Effector memory CD4-positive, alpha-beta T cell (primary cell): ENCODE data around the gene TTLL5.
"Not testable (repeated sequence)": the region's sequence is repeated elsewhere in the genome, so short reads cannot be mapped to it uniquely, and the experiment has no call there.

Experiments
- DNase-seq, 3 donors: peaks; one replicate each; pipeline ENCODE4 v3.0.0-alpha.2; 2020
- H3K27ac ChIP-seq: 2 replicates; pipeline ENCODE4 v1.7.0; 2013; ENCODE audit warnings: mild to moderate bottlenecking, low read length, moderate library complexity; ENCODE audit not compliant: insufficient read depth, poor library complexity, severe bottlenecking
- H3K27me3 ChIP-seq: replicated peaks from 2 replicates; pipeline ENCODE4 v1.7.0; 2013; ENCODE audit warnings: mild to moderate bottlenecking, low read length; ENCODE audit not compliant: insufficient read depth, control insufficient read depth, poor library complexity, severe bottlenecking
- H3K36me3 ChIP-seq: 2 replicates; pipeline ENCODE4 v1.7.0; 2013; ENCODE audit warnings: mild to moderate bottlenecking, low read length, moderate library complexity; ENCODE audit not compliant: control insufficient read depth, insufficient read depth
- H3K4me1 ChIP-seq: 2 replicates; pipeline ENCODE4 v1.7.0; 2013; ENCODE audit warnings: low read length, mild to moderate bottlenecking; ENCODE audit not compliant: control insufficient read depth, insufficient read depth, poor library complexity, severe bottlenecking
- H3K4me3 ChIP-seq: 2 replicates; pipeline ENCODE4 v1.7.0; 2013; ENCODE audit warnings: low read length, low read depth, mild to moderate bottlenecking; ENCODE audit not compliant: insufficient read depth, poor library complexity, severe bottlenecking
- H3K9me3 ChIP-seq: 2 replicates; pipeline ENCODE4 v1.7.0; 2013; ENCODE audit warnings: mild to moderate bottlenecking, low read length, moderate library complexity; ENCODE audit not compliant: control insufficient read depth

The TTLL5 gene

GRCh38 chr14:75837151-75837787 lies 176.2 kb downstream of the TTLL5 start:
- Histone ChIP-seq H3K4me3 (no peak overlapping the region), H3K4me1 (no peaks in the 10 kb centered on the region), H3K27ac (no peak overlapping the region), H3K9me3 (no peaks in the 10 kb centered on the region), H3K36me3 (no peaks in the 10 kb centered on the region), H3K27me3 (no peaks in the 10 kb centered on the region)
- DNase-seq = no peak

GRCh38 chr14:75840911-75841310 lies 179.9 kb downstream of the TTLL5 start:
- H3K27me3 ChIP-seq = no peaks in the 10 kb centered on the region
- no peaks in the 10 kb centered on the region for H3K4me1 ChIP-seq
- H3K27ac ChIP-seq = no peak overlapping the region
- no peak overlapping the region for H3K4me3 ChIP-seq
- no peaks in the 10 kb centered on the region for H3K9me3 ChIP-seq
- no peaks in the 10 kb centered on the region for H3K36me3 ChIP-seq
- DNase-seq = no peak

GRCh38 chr14:75842551-75842950 lies 181.5 kb downstream of the TTLL5 start:
- Histone ChIP-seq H3K27me3 (no peaks in the 10 kb centered on the region), H3K36me3 (no peaks in the 10 kb centered on the region), H3K27ac (no peak overlapping the region), H3K4me3 (no peak overlapping the region), H3K4me1 (no peaks in the 10 kb centered on the region), H3K9me3 (no peaks in the 10 kb centered on the region)
- no peak for DNase-seq

- Histone ChIP-seq H3K9me3 (no peaks in the 10 kb centered on the region), H3K36me3 (no peaks in the 10 kb centered on the region), H3K27me3 (no peaks in the 10 kb centered on the region), H3K27ac (no peak overlapping the region), H3K4me1 (no peaks in the 10 kb centered on the region), H3K4me3 (no peak overlapping the region)
- DNase-seq = no peak
Measured at GRCh38 chr14:75844486-75844885, 183.4 kb downstream of the TTLL5 start.

GRCh38 chr14:75845136-75845804 lies 184.2 kb downstream of the TTLL5 start:
- no peak for DNase-seq
- Histone ChIP-seq H3K4me1 (no peaks in the 10 kb centered on the region), H3K27me3 (no peaks in the 10 kb centered on the region), H3K36me3 (no peaks in the 10 kb centered on the region), H3K4me3 (no peak overlapping the region), H3K9me3 (no peaks in the 10 kb centered on the region), H3K27ac (no peak overlapping the region)

- DNase-seq, H3K27ac ChIP-seq, H3K4me3 ChIP-seq, H3K27me3 ChIP-seq, H3K4me1 ChIP-seq, H3K36me3 ChIP-seq, H3K9me3 ChIP-seq: not testable (repeated sequence)
Measured at GRCh38 chr14:75846694-75847093, 185.6 kb downstream of the TTLL5 start.

GRCh38 chr14:75847584-75847983 lies 186.5 kb downstream of the TTLL5 start:
- no peak for DNase-seq
- Histone ChIP-seq H3K36me3 (no peaks in the 10 kb centered on the region), H3K27ac (no peak overlapping the region), H3K4me3 (no peak overlapping the region), H3K9me3 (no peaks in the 10 kb centered on the region), H3K27me3 (no peaks in the 10 kb centered on the region), H3K4me1 (no peaks in the 10 kb centered on the region)

- Histone ChIP-seq H3K4me3 (no peak overlapping the region), H3K4me1 (no peaks in the 10 kb centered on the region), H3K27ac (no peak overlapping the region), H3K9me3 (no peaks in the 10 kb centered on the region), H3K27me3 (no peaks in the 10 kb centered on the region), H3K36me3 (no peaks in the 10 kb centered on the region)
- no peak for DNase-seq
Measured at GRCh38 chr14:75848167-75848913, 187.3 kb downstream of the TTLL5 start.

GRCh38 chr14:75849300-75849895 lies 188.4 kb downstream of the TTLL5 start:
- H3K4me1 ChIP-seq = no peaks in the 10 kb centered on the region
- no peaks in the 10 kb centered on the region for H3K27me3 ChIP-seq
- no peaks in the 10 kb centered on the region for H3K36me3 ChIP-seq
- no peak overlapping the region for H3K27ac ChIP-seq
- no peaks in the 10 kb centered on the region for H3K9me3 ChIP-seq
- DNase-seq = no peak
- no peak overlapping the region for H3K4me3 ChIP-seq

GRCh38 chr14:75851574-75851866 lies 190.5 kb downstream of the TTLL5 start:
- Histone ChIP-seq H3K9me3 (no peaks in the 10 kb centered on the region), H3K4me1 (no peaks in the 10 kb centered on the region), H3K27ac (no peak overlapping the region), H3K36me3 (no peaks in the 10 kb centered on the region), H3K4me3 (no peak overlapping the region), H3K27me3 (no peaks in the 10 kb centered on the region)
- DNase-seq = no peak
